Activated T-cell treated with anti-CD3 and anti-CD28 coated beads, Interleukin-2, amount 50 U/mL, for 48 hours (primary cell): ENCODE results near the gene E2F8.
A peak's percentile ranks its signal among the peaks of the same experiment; 100 is the strongest.
"Not testable (repeated sequence)": the region's sequence is repeated elsewhere in the genome, so short reads cannot be mapped to it uniquely, and the experiment has no call there.

Experiments
- DNase-seq, 2 experiments: peaks; one replicate each; pipeline ENCODE4 v3.0.0-alpha.2; 2020

E2F8 gene, protein sequence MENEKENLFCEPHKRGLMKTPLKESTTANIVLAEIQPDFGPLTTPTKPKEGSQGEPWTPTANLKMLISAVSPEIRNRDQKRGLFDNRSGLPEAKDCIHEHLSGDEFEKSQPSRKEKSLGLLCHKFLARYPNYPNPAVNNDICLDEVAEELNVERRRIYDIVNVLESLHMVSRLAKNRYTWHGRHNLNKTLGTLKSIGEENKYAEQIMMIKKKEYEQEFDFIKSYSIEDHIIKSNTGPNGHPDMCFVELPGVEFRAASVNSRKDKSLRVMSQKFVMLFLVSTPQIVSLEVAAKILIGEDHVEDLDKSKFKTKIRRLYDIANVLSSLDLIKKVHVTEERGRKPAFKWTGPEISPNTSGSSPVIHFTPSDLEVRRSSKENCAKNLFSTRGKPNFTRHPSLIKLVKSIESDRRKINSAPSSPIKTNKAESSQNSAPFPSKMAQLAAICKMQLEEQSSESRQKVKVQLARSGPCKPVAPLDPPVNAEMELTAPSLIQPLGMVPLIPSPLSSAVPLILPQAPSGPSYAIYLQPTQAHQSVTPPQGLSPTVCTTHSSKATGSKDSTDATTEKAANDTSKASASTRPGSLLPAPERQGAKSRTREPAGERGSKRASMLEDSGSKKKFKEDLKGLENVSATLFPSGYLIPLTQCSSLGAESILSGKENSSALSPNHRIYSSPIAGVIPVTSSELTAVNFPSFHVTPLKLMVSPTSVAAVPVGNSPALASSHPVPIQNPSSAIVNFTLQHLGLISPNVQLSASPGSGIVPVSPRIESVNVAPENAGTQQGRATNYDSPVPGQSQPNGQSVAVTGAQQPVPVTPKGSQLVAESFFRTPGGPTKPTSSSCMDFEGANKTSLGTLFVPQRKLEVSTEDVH

DNA sequence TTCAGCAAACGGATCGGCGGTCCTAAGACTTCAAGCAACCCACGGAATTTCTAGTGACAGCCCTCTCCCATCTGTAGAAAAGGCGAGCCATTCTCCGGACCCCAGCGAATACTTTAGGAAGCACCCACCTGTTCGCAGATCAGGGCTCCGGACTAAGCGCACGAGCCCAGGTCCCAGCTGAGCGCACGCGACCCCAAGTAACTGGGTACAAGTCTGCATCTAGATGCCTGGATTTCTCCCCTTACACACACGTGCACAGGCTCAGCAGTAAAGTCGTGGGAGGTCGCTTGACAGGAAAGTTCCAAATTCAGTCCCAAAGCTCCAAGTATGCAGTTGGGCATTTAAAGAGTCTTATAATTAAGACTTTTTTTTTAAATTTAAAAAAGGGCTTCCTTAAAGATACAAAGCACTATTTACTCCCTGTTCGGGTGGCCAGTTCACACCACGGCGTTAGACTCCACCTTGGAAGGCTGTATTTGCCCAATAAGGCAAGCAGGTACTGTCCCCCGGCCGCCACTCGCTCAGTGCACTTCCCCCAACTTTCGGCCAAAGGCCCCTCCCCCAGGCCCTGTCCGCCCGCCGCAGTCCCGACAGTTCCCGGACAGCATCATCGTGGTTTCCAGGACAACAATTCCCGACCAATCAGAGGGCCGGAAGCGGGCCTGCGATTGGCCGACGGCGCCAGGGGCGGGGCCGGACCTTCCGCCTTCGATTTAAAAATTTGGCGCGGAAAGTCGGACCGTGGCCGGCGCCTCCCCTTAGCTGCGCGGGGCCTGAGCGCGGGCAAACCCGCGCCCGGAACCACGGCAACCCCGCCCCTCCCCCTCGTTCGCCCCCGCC is at the start of gene E2F8:
Gene E2F8, minus strand, starts transcription at position 526 of the 840 bp plus-strand sequence. CDS start 824 bp downstream, outside the sequence.
- peak; percentile 92 to 95 for DNase-seq

DNA sequence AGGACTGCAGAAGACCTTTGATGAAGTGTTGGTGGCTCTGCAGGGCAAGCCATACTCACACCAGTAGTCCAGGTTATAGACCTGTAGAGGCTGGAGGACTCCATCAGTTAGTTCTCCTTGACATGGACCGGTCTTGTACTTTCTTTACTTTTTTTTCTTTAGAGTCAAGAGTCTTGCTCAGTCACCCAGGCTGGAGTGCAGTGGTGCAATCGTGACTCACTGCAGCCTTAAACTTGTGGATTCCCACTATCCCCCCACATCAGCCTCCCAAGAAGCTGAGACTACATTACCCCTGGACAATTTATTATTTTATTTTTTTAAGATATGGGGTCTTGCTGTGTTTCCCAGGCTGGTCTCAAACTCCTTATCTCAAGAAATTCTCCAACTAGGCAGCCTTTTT is 49.6 kb upstream of the E2F8 start:
- DNase-seq: no peak

DNA sequence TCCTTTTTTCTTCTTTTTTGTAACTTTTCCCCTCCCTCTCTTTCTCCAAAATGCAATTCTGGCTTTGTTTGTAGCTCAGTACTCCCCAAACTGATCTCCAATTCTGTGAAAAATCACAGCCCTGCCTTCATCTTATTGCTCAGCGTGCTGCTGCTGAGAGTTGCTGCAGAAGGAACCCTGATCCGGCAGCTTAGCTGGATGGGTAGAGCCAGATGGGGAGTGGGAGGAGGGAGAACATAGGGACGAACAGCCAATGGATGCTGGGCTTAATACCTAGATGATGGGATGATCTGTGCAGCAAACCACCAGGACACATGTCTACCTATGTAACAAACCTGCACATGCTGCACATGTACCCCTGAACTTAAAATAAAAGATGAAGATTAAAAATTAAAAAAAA is 47.5 kb upstream of the E2F8 start:
- DNase-seq: no peak

DNA sequence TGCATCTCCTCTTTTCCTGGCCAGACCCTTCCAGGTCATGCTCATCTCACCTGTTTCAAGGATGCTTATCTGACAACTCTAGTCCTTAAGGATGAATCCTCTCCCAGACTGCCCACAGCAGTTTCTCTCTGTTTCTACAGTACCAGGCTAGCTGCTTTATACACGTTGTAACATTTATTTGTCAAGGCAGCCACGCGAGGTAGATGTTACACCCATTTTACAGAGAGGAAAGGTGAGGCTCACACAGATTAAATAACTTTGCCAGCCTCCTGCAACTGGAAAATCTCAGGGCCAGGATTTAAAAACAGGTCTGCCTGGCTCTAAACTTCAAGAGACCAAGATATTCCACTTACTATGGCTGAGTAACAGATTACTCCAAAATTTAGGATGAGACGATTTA is 45.7 kb upstream of the E2F8 start:
- DNase-seq: no peak

DNA sequence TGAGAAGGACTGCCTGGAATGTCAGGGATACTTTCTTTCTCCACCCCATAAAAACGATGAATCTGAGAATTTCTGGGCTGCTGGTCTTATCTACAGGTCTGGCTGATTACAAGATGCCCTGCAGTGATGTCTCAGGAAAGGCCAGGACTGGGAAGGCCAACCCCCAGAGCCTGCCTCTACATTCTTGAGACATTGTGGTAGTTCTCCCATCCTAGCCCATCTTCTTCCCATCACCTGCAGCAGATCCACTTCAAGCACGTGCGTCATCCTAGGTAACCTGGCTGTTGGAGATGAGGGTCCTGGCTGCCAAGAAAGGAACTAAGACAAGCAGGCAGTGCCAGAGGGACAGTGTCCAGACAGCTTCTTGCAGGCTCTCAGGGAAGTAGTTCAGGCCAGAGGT is 44.1 kb upstream of the E2F8 start:
- no peak for DNase-seq

DNA sequence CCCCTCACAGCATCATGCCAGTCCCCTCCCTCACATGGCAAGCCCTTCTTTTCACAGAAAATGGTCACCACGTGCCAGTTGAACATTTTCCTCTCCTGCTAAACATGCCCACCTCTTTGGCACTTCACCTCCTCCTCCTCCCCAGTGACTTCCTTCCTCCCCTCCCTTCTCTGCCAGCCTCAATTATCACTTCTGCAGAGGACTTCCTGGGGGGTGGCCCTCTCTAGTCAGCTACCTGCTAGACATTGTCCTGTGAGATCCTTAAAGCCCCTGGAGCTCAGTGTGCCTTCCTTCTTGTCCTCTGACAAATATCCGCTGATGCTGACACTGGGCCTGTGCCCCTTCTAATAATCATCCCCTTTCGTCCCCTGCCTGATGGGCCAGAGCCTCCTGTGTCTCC is 43.2 kb upstream of the E2F8 start:
- DNase-seq: no peak

DNA sequence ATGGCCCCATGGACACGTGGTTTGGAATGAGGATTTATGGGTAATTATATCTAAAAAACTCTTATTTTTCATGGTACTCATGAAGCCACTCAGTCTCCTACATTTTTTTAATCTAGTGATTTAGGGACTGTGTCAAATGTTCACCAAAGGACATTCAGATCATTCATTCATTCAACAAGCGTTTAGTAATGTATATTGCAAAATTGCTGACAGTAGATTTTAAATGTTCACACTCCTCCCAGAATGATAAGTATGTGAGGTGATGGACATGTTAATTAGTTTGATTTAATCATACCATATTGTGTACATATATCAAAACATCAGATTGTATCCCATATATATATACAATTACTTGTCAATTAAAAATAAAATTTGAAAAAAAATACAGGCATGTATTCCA is 40.8 kb upstream of the E2F8 start:
- no peak for DNase-seq

DNA sequence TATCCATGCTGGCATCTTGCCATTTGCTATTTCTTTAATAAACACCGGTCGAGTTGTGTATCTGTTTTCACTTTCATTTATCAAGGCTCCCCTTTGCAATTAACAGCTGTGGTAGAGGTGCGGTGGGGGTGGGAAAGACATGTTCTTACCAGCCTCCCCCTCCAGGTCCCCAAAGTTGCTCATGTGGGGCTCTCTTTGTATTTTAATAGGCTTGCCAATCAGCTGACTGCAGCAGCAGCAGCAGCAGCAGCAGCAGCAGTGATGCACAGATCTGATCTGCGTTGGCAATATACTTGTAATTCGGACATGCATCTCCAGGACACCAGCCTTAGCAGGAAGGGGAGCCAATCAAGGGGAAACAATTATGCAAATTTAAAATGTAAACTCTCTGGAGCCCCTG is 40.3 kb upstream of the E2F8 start:
- DNase-seq: no peak

DNA sequence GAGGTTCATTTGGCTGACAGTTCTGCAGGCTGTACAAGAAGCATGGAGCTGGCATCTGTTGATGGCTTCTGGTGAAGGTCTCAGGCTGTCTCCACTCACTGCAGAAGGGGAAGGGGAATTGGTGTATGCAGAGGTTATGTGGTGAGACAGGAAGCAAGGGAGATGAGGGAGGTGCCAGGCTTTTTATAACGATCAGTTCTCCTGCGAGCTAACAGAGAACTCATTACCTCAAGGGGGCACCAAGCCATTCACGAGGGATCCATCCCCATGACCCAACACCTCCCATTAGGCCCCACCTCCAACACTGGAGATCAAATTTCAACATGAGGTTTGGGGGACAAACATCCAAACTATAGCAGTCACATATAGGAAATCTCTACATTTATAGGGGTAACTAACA is 38.7 kb upstream of the E2F8 start:
- no peak for DNase-seq

DNA sequence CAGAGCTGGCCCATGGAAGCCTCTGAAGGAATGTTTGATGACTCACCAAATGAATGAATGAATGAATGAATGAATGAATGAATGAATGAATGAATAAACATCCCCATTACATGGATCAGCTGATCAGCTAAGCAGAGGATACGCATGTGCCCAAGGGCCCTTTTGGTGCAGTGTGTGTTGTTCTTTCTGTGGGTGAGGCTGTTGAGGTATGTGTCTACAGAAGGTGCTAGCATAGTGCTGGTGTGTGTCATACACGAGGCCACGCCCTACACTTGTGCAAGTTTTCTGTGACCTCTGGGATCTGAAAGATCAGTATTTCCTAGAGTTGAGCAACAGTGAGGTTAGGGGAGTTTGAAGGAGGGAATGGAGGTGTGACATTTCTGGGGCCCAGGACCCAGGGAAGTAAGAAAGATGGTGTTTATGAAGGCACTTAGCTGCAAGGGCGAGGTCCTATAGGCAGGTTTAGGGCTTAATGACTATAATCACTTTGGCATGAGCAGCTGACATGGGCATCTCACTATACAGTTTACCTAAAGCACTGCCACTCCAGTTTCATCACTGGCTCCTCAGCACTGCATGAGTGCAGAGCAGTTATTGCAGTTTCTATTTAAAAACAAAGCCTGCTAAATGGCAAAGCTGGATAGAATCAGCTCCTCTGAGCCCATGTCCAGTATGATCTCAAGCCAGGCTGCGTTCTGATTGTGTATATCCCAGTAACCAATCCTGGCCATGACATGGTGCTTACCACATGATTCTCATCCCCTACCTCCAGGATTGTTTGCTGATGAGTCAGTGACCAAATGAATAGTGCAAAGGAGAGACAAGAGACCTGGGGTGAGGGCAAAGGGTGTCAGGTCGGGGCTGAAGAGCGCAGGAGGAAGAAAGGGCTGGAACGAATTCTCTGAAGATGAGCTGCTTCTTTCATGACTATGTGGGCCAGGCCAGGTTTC is 36.4 kb upstream of the E2F8 start:
- no peak for DNase-seq

DNA sequence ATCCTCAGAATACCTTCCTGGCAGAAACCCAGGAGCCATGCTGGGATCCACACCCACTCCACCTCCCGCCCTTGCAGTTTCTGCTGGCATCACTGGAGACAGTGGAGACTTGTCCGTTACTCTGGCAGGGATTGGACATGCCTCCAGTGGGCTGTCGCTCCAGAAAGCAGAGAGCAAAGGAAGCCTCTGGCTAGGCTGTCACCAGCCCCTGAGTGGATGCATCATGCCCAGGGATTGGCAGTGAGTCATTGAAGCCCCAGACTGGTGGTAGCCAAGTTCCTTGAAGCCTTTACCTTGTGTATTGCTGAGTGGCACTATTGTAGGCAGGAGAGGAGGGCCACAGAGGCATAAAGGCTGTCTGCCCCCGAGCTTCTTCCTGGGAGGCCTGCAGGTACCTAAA is 34.8 kb upstream of the E2F8 start:
- DNase-seq: no peak

DNA sequence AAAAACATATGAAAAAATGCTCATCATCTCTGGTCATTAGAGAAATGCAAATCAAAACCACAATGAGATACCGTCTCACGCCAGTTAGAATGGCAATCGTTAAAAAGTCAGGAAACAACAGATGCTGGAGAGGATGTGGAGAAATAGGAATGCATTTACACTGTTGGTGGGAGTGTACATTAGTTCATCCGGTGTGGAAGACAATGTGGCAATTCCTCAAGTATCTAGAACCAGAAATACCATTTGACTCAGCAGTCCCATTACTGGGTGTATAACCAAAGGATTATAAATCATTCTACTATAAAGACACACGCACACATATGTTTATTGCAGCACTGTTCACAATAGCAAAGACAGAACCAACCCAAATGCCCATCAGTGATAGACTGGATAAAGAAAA is 32.5 kb upstream of the E2F8 start:
- not testable (repeated sequence) for DNase-seq

DNA sequence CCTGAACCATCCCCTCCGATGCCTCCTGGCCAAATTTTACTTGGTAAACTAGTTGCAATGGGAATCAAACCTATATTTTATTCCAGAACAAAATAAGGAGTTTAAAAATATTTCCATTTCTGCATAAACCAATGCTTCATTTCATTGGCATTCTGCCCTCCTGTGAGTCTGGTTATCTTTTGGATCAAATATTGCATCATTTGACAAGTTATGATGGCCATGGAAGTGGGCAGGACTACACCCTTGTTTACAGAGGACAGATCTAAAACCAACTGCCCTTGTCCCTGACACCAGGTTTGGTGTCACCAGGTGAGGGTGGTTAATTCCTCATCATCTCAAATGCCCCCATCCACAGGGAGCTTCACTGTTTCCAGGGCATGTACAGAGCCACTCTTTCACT is 28.2 kb upstream of the E2F8 start:
- DNase-seq: no peak

DNA sequence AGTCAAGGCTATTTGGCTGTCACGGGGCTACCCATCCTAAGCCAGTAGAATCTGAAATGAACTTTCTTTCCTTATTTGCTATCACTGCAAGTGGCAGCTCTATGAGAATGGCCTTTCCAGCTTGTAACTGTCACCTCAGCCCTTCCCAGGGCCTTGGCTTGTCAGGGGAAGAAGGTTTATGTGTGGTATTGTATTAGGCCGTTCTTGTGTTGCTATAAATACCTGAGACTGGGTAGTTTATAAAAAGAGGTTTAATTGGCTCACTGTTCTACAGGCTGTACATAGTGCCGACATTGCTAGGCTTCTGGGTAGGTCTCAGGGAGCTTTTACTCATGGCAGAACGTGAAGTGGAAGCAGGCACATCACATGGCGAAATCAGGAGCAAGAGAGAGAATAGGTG is 26.8 kb upstream of the E2F8 start:
- no peak for DNase-seq

DNA sequence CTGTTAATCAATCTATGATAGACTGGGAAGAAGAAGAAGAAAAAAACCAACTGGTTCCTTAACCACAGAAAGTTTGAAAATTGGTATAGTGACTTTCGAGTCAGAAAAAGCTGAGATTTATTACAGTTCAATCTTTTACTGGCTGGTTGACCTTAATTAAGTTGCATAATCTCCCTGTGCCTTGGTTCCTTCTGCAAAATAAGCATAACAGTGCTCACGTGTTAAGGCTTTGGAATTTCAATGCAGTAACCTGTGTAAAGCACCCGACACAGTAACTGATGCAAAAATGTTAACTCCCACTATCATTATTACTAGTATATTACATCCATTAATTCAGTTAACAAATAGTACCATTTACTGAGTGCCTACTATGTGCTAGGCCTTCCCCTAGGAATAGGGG is 22.6 kb upstream of the E2F8 start:
- DNase-seq: no peak

DNA sequence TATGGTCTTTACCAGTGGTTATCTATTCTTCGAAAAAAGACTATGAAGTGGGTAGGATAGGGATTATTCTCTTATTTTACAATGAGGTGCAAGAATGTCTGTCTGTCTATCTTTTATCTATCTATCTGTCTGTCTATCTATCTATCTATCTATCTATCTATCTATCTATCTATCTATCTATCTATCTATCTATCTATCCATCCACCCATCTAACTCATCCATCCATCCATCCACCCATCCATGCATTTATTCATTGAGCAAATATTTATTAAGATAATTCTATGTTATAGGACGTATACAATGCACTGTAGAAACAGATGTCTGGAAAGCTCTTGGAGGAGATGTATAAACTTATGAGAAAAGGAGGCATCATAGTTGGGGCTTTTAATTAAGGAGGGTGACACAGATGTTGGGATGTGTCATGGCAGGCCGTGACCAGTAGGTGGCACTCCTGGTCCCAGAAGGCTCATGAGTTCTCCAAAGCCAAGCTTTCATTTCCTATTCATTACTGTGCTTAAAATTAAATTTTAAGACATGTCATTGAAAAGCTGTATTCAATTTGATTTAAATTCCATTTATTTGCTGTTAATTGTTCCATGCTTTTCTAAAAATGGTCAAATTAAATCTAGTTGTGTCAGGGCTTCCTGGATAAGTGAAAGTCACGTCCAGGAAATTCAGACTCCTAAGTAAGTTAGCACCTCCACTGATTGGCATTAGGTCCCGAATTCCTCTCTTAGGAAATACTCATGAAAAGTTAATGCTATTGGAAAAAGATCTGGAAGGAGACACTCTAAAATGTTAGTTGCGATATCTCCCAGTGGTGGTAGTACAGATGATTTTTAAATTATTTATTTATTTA is 19.0 kb upstream of the E2F8 start:
- peak; percentile 79 to 80 for DNase-seq

DNA sequence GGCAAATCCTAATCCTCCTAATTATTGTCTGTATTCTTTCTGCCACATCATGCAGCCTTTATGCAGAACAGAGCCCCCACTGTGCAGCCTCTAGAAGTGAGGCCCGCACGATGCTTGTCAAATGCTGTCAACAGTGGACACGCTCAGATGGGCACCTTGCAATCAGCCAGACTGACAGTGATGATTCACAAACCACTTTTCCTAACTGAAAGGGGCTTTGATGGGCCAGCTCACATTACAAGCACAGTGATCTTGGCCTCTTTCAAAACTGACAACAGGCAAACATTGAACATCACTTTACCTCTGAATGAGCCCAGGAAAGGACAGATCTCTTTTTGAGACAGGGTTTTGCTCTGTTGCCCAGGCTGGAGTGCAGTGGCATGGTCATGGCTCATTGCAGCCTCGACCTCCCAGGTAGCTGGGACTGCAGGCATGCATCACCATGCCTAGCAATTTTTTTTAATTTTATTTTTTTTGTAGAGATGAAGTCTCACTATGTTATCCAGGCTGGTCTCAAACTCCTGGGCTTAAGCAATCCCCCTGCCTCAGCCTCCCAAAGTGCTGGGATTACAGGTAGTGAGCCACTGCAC is 18.0 kb upstream of the E2F8 start:
- no peak for DNase-seq

DNA sequence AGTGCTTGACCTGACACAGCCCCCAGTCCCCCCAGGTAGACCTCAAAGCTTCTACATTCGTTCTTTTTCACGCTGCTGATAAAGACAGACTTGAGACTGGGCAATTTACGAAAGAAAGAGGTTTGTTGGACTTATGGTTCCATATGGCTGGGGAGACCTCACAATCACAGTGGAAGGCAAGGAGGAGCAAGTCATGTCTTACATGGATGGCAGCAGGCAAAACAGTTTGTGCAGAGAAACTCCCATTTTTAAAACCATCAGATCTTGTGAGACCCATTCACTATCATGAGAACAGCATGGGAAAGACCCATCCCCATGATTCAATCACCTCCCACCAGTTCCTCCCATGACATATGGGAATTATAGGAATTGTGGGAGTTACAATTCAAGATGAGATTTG is 13.7 kb upstream of the E2F8 start:
- DNase-seq: not testable (repeated sequence)

DNA sequence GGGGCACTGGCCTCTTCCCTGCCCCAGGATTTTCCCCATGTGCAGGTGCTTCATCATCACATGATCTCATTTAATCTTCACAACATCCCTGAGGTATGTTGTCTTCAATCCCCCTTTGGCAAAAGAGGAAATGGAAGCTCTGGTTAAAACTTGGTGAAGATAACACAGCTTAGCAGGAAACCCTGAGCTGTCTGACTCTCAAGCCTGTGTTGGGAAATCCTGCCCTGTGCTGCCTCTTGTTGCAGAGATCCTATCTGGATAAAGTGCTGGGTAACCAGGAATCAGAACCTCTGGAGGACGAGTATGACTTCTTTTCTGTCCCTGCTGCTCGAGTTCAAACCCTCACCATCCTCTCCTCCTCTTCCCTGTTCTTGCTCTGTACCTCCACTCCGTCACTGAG is 13.1 kb upstream of the E2F8 start:
- no peak for DNase-seq

DNA sequence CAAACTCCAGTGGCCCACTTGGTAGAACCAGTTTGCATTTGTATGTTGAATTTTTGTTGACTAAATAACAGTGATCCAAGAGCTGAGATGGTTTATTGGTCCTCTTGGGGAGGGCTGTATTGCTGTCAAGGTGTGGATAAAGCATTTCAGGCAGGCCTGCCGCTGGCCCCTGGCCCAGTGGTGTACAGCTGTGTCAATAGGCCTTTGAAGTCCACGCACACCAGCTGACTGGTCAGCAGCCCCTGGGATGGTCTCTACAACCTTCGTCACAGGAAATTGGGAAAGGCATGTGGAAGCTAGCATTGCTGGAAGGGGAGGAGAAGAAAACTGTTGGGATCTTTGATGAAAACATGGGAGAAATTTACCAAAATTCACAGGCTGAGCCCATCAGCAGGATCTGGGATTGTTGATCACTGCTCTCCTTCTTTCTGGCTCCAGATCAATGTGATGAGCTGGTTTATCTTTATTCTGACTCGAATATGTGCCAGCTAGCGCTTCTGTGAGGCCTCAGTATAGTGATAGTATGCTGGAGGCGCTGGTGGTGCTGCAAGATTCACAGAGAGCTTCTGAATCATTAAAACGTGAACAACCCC is 12.5 kb upstream of the E2F8 start:
- DNase-seq: no peak
